Superior temporal gyrus (tissue), 1 donor: ENCODE results near the gene SPINK8.
"Not testable (repeated sequence)": the region's sequence is repeated elsewhere in the genome, so short reads cannot be mapped to it uniquely, and the experiment has no call there.

Experiments
- DNase-seq: peaks from one replicate; pipeline ENCODE4 v3.0.0-alpha.2; 2016; ENCODE audit errors: extremely low spot score

The SPINK8 gene

DNA sequence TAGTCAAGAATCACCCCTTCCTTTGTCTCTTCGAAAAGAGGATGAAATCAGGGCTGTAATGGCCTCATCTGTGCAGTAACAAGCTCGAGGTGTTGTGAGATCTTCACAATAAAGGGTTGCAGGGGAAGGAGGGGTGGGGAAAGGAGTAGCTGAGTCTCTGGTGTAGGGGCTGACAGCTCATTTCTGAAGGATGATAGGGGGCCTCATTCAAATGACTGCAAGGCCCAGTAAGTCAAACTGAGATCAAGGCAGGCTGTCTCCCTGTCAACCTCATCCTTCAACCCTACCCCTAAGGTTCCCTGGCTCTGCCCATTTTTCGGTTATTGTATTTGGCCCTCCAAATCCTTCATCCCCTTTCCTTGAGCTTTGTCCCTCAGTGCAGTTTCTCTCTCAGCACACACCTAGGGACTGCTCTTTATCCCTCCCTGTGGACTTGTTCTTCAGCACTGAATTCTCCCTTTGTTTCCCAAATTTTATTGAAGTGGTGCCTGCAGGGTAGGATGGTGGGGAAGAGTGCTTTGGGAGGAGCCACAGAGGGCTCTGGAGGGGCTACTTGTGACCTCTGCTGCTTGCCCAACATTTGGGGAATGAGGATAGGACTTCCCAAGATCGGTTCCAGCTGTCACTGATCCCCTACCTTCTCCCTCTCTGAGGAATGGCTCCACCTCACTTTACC, 54.4 kb downstream of the SPINK8 start:
- DNase-seq, result no peak

DNA sequence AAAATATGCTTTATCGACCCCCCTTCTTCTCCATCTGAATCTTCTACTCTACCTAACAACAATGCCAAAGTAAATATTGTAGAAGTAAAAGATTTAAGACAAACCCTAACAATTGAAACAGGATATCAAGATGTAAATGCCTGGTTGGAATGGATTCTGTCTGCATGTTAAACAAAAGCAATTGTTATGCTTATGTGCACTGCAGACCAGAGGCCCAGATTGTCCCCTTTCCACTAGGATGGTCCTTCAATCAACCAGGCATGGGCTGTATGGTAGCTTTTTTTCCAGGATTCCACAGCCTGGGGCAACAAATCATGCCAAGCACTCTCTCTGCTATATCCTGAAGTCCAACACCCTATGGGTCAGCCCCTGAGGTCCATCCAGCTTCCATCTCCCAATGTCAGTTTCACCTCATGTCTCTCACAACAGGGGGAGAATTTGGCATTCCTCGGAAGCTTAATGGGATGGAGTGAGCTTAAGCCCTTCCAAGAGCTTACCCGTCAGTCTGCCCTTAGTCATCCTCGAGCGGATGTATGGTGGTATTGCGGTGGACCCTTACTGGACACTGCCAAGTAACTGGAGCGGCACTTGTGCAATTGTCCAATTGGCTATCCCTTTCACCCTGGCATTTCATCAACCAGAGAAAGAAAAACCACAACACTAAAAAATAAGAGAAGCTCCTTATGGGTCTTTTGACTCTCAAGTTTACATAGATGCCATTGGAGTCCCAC, 56.4 kb downstream of the SPINK8 start:
- no peak for DNase-seq

- DNase-seq, result no peak
These were observed 58.0 kb downstream of the SPINK8 start for GRCh38 chr3:48275287-48276027.

DNA sequence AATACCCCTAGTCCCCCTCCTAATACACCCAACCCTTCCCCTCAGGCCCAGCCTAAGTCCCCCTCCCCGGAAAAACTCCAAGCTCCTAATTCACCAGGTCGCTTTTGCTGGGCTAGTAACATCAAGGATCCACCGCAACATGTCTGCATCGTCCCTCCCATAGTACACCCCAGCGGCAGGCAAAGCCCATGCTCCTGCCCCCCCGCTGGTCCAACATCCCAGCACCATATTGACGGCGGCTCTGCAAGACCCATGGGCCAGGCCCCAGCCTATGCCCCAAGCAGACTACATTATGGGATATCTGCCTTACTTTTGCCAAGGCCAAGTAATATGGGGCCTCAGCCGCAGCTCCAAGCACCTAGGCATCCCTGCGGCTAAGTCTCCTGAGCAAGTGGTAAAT, 59.0 kb downstream of the SPINK8 start:
- no peak for DNase-seq

DNA sequence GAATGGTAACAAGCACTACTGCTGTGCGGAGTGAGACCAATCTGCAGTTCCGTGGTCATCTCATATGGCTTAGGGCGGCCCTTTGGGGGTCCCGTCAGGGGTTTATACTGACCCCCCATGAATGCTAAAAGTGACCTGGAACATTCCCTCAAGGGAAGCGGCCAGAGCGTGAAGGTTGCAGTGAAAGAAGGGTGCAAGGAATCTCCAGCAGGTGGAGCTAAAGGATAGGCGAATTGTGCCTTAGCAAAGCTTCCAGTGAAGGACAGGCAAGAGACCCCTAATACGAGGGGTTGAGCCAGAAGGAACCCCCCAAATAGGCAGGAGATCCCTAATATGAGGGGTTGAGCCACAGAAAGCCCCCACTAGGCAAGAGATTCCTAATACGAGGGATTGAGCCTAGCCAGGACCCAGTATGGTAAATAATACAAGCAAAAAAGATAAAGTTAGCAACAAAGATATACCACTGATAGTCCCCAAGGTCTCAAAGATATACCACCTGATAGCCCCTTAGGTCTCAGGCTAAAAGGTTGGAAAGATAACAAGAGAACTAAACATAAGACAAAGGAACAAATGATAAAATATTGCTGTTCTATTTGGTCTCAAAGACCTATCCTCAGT, 59.8 kb downstream of the SPINK8 start:
- peak; percentile 86 for DNase-seq

DNA sequence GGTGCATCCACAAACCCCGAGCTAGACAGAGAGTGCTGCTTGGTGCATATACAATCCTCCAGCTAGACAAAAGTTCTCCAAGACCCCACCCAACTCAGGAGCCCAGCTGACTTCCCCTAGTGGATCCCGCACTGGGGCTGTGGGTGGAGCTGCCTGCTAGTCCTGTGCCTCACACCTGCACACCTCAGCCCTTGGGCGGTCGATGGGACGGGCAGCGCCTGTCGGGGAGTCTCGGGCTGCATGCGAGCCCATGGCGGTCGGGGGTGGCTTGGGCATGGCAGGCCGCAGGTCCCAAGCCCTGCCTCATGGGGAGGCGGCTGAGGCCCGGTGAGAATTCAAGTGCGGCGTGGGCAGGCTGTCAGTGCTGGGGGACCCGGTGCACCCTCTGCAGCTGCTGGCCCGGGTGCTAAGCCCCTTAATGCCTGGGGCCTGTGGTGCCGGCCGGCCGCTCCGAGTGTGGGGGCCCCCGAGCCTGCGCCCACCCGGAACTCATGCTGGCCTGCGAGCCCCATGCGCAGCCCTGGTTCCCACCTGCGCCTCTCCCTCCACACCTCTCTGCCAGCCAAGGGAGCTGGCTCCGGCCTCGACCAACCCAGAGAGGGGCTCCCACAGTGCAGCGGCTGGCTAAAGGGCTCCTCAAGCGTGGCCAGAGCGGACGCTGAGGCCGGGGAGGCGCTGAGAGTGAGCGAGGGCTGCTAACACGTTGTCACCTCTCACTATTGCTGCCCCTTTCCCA, 61.5 kb downstream of the SPINK8 start:
- no peak for DNase-seq

DNA sequence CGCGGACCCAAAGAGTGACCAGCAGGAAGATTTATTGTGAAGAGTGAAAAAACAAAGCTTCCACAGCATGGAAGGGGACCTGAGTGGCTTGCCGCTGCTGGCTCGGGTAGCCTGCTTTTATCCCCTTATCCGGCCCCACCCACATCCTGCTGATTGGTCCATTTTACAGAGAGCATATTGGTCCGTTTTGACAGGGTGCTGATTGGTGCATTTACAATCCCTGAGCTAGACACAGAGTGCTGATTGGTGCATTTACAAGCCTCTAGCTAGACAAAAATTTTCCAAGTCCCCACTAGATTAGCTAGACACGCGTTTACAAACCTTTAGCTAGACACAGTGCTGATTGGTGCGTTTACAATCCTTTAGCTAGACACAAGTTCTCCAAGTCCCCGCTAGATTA, 62.2 kb downstream of the SPINK8 start:
- not testable (repeated sequence) for DNase-seq

- no peak for DNase-seq
These were observed 63.2 kb downstream of the SPINK8 start for GRCh38 chr3:48270306-48270705.

DNA sequence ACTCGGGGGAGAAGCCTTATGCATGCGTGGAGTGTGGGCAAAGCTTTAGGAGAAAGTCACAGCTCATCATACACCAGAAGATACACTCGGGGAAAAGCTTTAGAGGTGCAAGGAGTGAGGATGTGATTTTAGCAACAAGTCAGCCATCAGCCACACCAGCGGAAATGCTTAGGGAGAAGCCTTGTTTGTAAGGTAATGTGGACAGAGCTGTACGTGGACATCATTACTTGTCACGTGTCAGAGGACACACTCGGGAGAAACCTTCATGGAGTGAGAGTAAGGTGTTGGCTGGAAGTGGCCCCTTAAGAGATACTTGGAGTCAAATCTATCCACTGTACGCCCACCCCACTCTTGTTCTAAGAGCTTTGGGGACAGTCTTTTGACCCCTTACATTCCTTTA, 63.9 kb downstream of the SPINK8 start:
- no peak for DNase-seq

GRCh38 chr3:48268936-48269561, 64.4 kb downstream of the SPINK8 start:
- peak; percentile 70 for DNase-seq

GRCh38 chr3:48268381-48268935, 65.0 kb downstream of the SPINK8 start:
- DNase-seq, result peak; percentile 27

DNA sequence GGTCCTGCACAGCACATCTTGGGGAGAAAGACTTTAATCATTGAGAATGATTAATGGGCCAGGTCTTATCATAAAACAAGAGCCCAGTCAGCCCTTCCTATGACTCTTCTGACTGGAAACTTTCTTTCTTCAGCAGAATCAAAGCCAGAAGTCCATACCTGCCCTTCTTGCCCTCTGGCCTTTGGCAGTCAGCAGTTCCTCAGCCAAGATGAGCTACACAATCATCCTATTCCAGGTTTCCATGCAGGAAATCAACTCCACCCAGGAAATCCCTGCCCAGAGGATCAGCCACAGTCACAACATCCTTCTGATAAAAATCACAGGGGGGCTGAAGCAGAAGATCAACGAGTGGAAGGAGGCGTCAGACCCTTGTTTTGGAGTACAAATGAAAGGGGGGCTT, 65.7 kb downstream of the SPINK8 start:
- DNase-seq, result no peak

DNA sequence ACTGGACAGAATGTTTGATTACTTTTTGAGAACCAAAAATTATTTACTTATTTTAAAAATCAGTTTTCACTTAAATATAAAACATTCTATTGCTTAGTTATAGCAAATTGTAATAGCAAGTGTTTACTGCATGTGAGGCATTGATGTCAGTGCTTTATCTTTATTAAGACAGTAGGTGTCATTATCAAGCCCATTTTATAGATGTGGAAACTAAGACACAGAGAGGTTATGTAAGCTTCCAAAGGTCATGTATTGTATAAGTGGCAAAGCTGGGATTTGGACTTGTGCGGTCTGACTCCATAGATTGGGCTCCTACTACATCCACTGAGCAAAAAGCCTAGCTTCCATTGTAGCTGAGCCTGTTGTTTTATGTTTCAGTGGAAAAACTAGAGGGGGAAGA, 74.9 kb downstream of the SPINK8 start:
- DNase-seq, result no peak
